Smooth muscle cell (in vitro differentiated cells): ENCODE results near the gene TWNK. TPM values are rescaled to one million over a fixed set of nuclear protein-coding genes. Genes with fewer than 3 reads are reported as not detected.

Experiments
- DNase-seq: peaks from one replicate; lab custom pipeline; 2025; ENCODE audit not compliant: unreplicated experiment; lab: John Stamatoyannopoulos, UW
- H2AFZ ChIP-seq: fragments of 200-600 bp; sonication (generic); 2 replicates; pipeline ENCODE4 v1.6.0; 2016; ENCODE audit warnings: antibody characterized with exemption, low read depth, mild to moderate bottlenecking
- H3F3A ChIP-seq: fragments of 200-600 bp; sonication (generic); 2 replicates; pipeline ENCODE4 v1.6.0; 2017; ENCODE audit warnings: antibody characterized with exemption, low read depth
- H3K27ac ChIP-seq: fragments of 200-600 bp; sonication (generic); 2 replicates; pipeline ENCODE4 v1.5.1; 2016; ENCODE audit warnings: low read depth, mild to moderate bottlenecking
- H3K27me3 ChIP-seq: fragments of 200-600 bp; sonication (generic); 2 replicates; pipeline ENCODE4 v1.6.1; 2016; ENCODE audit warnings: low read depth, mild to moderate bottlenecking
- H3K36me3 ChIP-seq: fragments of 200-600 bp; sonication (generic); 2 replicates; pipeline ENCODE4 v1.5.1; 2016; ENCODE audit warnings: low read depth
- H3K4me1 ChIP-seq: fragments of 200-600 bp; sonication (generic); 2 replicates; pipeline ENCODE4 v1.5.1; 2016; ENCODE audit warnings: low read depth
- H3K4me2 ChIP-seq: fragments of 200-600 bp; sonication (generic); 2 replicates; pipeline ENCODE4 v1.6.0; 2016; ENCODE audit warnings: mild to moderate bottlenecking
- H3K4me3 ChIP-seq: fragments of 200-600 bp; sonication (generic); 2 replicates; pipeline ENCODE4 v1.5.1; 2016; ENCODE audit warnings: mild to moderate bottlenecking
- H3K79me2 ChIP-seq: fragments of 200-600 bp; sonication (generic); 2 replicates; pipeline ENCODE4 v1.6.0; 2016; ENCODE audit warnings: low read depth, mild to moderate bottlenecking
- H3K9ac ChIP-seq: fragments of 200-600 bp; sonication (generic); 2 replicates; pipeline ENCODE4 v1.6.0; 2016; ENCODE audit warnings: low read depth
- H3K9me3 ChIP-seq: fragments of 200-600 bp; sonication (generic); replicated peaks from 2 replicates; pipeline ENCODE4 v1.5.1; 2016; ENCODE audit warnings: low read depth
- H4K20me1 ChIP-seq: fragments of 200-600 bp; sonication (generic); 2 replicates; pipeline ENCODE4 v1.6.0; 2016; ENCODE audit warnings: low read depth
- CTCF ChIP-seq: fragments of 200-600 bp; sonication (generic); IDR thresholded peaks from 2 replicates; pipeline ENCODE4 v1.5.1; 2017; ENCODE audit warnings: borderline replicate concordance, mild to moderate bottlenecking, antibody characterized with exemption; ENCODE audit not compliant: insufficient read depth, poor library complexity, severe bottlenecking
- WGBS: methylation state at CpG from one replicate; pipeline ENCODE4 v1.1.7; 2016; ENCODE audit warnings: low lambda C conversion rate; 5-methylcytosine and 5-hydroxymethylcytosine counted together
- polyA plus RNA-seq: library from polyadenylated mRNA; unstranded; fragments of >200 nt; fragmentation: Nextera tagmentation; extraction: Ambion mirVana; gene quantifications from 2 replicates; pipeline ENCODE4 v1.2.1, GENCODE V29; 2016
- total RNA-seq: library from RNA; depleted of rRNA; stranded (reverse); fragments of >200 nt; gene quantifications from 2 replicates; pipeline ENCODE4 v1.2.3, GENCODE V29; 2014

The TWNK gene
- total and polyA plus RNA-seq, 2 experiments from 2014 or later = 2.0 to 2.5 TPM

GRCh38 chr10:101018118-101018599 lies 30.8 kb downstream of the TWNK start:
- Histone ChIP-seq H3K4me1 (no peaks in the 10 kb centered on the region), H3K27ac (no peak overlapping the region), H3K4me2 (no peak overlapping the region), H3K79me2 (no peaks in the 10 kb centered on the region), H3F3A (no peaks in the 10 kb centered on the region), H3K27me3 (peaks cover 26% of the 10 kb centered on the region), H3K9me3 (no peaks in the 10 kb centered on the region), H2AFZ (no peak overlapping the region), H3K4me3 (no peak overlapping the region), H3K36me3 (no peaks in the 10 kb centered on the region), H3K9ac (no peak overlapping the region), H4K20me1 (no peaks in the 10 kb centered on the region)
- TF ChIP-seq CTCF = no peak
- no peak for DNase-seq
- WGBS = 37% methylated on average over 20 of the region's 20 CpGs

GRCh38 chr10:101018600-101019439 lies 31.5 kb downstream of the TWNK start:
- H3K4me2 ChIP-seq = peak overlapping the region; percentile 74
- no peaks in the 10 kb centered on the region for H3K36me3 ChIP-seq
- no peaks in the 10 kb centered on the region for H3K79me2 ChIP-seq
- H4K20me1 ChIP-seq = no peaks in the 10 kb centered on the region
- peak; percentile 64 for DNase-seq
- no peaks in the 10 kb centered on the region for H3K9me3 ChIP-seq
- peak; percentile 70 for TF ChIP-seq CTCF
- H2AFZ ChIP-seq = no peak overlapping the region
- H3K4me1 ChIP-seq = no peaks in the 10 kb centered on the region
- H3K4me3 ChIP-seq = no peak overlapping the region
- H3F3A ChIP-seq = no peaks in the 10 kb centered on the region
- WGBS = 15% methylated on average over 41 of the region's 45 CpGs
- peaks cover 26% of the 10 kb centered on the region for H3K27me3 ChIP-seq
- H3K27ac ChIP-seq = no peak overlapping the region
- no peak overlapping the region for H3K9ac ChIP-seq

DNA sequence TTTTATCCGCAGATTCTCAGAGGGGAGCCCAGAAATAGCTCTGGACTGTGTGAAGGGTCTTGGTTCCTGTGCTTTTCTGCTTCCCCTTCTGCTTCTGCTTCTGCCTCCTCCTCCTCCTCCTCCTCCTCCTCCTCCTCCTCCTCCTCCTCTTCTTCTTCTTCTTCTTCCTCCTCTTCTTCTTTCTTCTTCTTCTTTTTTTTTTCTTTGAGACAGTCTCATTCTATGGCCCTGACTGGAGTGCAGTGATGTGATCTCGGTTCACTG lies 32.0 kb downstream of the TWNK start:
- Histone ChIP-seq H3K4me2 (peak overlapping the region; percentile 74), H3K4me1 (no peaks in the 10 kb centered on the region), H2AFZ (no peak overlapping the region), H3K27ac (no peak overlapping the region), H3K9me3 (no peaks in the 10 kb centered on the region), H3K27me3 (peaks cover 26% of the 10 kb centered on the region), H3K36me3 (no peaks in the 10 kb centered on the region), H3K4me3 (no peak overlapping the region), H3F3A (no peaks in the 10 kb centered on the region), H4K20me1 (no peaks in the 10 kb centered on the region), H3K79me2 (no peaks in the 10 kb centered on the region), H3K9ac (no peak overlapping the region)
- WGBS = 51% methylated on average over 2 of the region's 2 CpGs
- DNase-seq = no peak
- TF ChIP-seq CTCF = no peak
